Thyroid gland (tissue), 4 donors: Measurements from ENCODE around the gene NTF3. TPM values are rescaled to one million over a fixed set of nuclear protein-coding genes. Genes with fewer than 3 reads are reported as not detected.

Experiments
- DNase-seq, 2 donors: peaks; one replicate each; pipeline ENCODE4 v3.0.0-alpha.2; 2019
- H3K27ac ChIP-seq, 3 donors: fragments of 200-600 bp; sonication (generic); 1 replicate in 2 of 3; 2 replicates in 1 of 3; pipeline ENCODE4 v1.5.1; 2016 to 2019; ENCODE audit warnings: mild to moderate bottlenecking in 1 of 3, moderate library complexity in 1 of 3
- H3K27me3 ChIP-seq: fragments of 200-600 bp; sonication (generic); one replicate; pipeline ENCODE4 v1.5.1; 2019
- H3K36me3 ChIP-seq, 2 donors: fragments of 200-600 bp; sonication (generic); one replicate each; pipeline ENCODE4 v1.5.1; 2016 to 2019
- H3K4me1 ChIP-seq, 2 donors: fragments of 200-600 bp; sonication (generic); one replicate each; pipeline ENCODE4 v1.5.1; 2017 to 2019
- H3K4me3 ChIP-seq, 3 donors: fragments of 200-600 bp; sonication (generic); replicated peaks in 1 of 3; 1 replicate in 2 of 3; 2 replicates in 1 of 3; pipeline ENCODE4 v1.5.1; 2016; ENCODE audit warnings: mild to moderate bottlenecking in 1 of 3
- H3K9me3 ChIP-seq: fragments of 200-600 bp; sonication (generic); one replicate; pipeline ENCODE4 v1.5.1; 2017
- POLR2A ChIP-seq, 2 donors: fragments of 450-650 bp; IDR thresholded peaks; one replicate each; pipeline ENCODE4 v1.6.1; 2017; ENCODE audit warnings: antibody characterized with exemption in 2 of 2, mild to moderate bottlenecking in 2 of 2, moderate library complexity in 1 of 2
- WGBS, 2 donors: methylation state at CpG; one replicate each; pipeline ENCODE4 v1.1.5; 2017; 5-methylcytosine and 5-hydroxymethylcytosine counted together
- intact Hi-C: fragments of 100-400 bp; cut with DNase I; formaldehyde crosslinking; loops from one replicate; pipeline ENCODE4 v1.15.1; 2023
- total RNA-seq, 4 donors: library from RNA; depleted of rRNA; stranded (reverse); fragments of >200 nt; gene quantifications; one replicate each; pipeline ENCODE4 v1.2.3, GENCODE V29; 2016
- TF ChIP-seq, protein P1 (sequence below), 6 experiments: fragments of 200-600 bp in 3 of 6; fragments of 450-650 bp in 3 of 6; sonication (generic) in 3 of 6; IDR thresholded peaks; one replicate each; pipeline ENCODE4 v1.5.1; 2016 to 2019; ENCODE audit warnings: antibody characterized with exemption in 6 of 6, mild to moderate bottlenecking in 2 of 6, inconsistent platforms in 1 of 6, moderate library complexity in 1 of 6

The NTF3 gene
- total RNA-seq, 4 donors from 2014 or later, result not detected

DNA sequence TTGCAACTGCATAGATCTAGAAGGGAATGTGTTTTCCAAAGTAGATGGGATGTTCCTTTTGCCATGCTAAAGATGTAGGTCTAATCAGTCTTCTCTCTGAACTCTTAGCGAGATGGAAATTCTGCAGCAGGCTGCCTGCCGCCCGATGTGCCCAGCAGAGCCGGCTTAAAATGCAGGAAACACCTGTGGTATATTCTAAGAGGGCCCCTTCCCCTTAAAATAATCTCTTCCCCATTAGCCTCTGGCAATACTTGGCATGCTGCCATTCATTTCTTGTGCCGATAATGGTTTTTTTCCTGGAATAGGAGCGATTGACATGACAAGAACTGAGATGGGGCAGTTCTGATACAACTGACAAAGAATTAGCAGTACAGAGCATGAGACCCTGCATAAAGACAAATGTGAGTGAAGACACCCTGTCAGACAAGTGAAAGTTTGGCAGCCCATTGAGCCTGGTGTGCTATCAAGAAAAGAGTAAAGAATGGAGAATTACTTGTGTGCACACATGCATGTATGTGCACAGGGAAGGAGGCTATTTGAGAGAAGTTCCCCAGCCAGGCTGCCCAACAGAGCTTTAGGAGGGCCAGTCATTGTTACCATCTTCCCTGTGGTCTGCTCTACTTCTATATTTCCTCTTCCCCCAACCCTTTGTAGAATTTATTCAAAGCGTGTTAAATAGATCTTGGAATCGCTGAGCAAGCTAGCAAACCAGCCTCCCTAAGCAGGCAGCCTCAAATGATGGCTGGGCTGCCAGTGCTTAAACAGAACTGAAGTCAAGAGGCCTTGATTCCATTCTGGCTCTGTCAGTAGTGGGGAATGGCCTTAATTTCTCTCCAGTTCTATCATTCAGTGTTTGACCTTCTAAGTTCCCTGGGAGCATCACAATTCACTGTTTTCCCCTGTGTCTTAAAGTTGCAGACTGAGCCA is 29.6 kb upstream of the NTF3 start:
- no peak overlapping the region for H3K27ac ChIP-seq
- no peak for DNase-seq
- intact Hi-C loops, result no loop called here
- no peaks in the 10 kb centered on the region for H3K4me1 ChIP-seq
- no peaks in the 10 kb centered on the region for H3K36me3 ChIP-seq
- H3K27me3 ChIP-seq, result no peaks in the 10 kb centered on the region
- 64 to 73% methylated on average over 8 of the region's 8 CpGs for WGBS, 2 donors
- H3K4me3 ChIP-seq, result no peak overlapping the region
- TF ChIP-seq, protein P1, sequence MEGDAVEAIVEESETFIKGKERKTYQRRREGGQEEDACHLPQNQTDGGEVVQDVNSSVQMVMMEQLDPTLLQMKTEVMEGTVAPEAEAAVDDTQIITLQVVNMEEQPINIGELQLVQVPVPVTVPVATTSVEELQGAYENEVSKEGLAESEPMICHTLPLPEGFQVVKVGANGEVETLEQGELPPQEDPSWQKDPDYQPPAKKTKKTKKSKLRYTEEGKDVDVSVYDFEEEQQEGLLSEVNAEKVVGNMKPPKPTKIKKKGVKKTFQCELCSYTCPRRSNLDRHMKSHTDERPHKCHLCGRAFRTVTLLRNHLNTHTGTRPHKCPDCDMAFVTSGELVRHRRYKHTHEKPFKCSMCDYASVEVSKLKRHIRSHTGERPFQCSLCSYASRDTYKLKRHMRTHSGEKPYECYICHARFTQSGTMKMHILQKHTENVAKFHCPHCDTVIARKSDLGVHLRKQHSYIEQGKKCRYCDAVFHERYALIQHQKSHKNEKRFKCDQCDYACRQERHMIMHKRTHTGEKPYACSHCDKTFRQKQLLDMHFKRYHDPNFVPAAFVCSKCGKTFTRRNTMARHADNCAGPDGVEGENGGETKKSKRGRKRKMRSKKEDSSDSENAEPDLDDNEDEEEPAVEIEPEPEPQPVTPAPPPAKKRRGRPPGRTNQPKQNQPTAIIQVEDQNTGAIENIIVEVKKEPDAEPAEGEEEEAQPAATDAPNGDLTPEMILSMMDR (IDR thresholded peaks at IDR 0.05), result no peak
- TF ChIP-seq POLR2A (IDR thresholded peaks at IDR 0.05), result no peak
- no peaks in the 10 kb centered on the region for H3K9me3 ChIP-seq

DNA sequence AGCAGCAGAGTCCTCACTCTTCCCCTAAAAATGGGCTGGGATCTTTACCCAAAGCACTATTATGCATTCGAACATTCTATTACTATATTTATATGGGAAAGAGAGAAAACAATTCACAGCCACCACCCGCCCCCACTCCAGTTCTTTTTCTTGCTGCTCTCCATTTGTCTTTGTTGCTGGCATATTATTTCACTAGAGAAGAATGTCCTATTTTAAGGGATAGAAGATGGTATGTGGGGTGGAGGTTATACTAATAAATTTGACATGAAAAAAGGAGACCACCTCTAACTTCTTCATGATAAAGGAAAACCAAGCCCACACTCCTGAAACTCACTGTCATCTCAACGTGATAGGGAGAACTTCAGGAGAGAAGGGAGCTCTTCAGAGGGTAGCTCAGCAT is 28.5 kb upstream of the NTF3 start:
- H3K27ac ChIP-seq, result no peak overlapping the region
- no peak for DNase-seq
- no peaks in the 10 kb centered on the region for H3K9me3 ChIP-seq
- no peaks in the 10 kb centered on the region for H3K36me3 ChIP-seq
- WGBS, 2 donors, result 66 to 75% methylated on average over 3 of the region's 3 CpGs
- TF ChIP-seq, protein P1 (IDR thresholded peaks at IDR 0.05), result no peak
- TF ChIP-seq POLR2A (IDR thresholded peaks at IDR 0.05), result no peak
- intact Hi-C loops, result no loop called here
- no peak overlapping the region for H3K4me3 ChIP-seq
- H3K4me1 ChIP-seq, result no peaks in the 10 kb centered on the region
- H3K27me3 ChIP-seq, result no peaks in the 10 kb centered on the region

GRCh38 chr12:5407034-5407856 is 24.7 kb upstream of the NTF3 start:
- Histone ChIP-seq H3K9me3 (no peaks in the 10 kb centered on the region), H3K27ac (no peak overlapping the region), H3K4me3 (no peak overlapping the region), H3K27me3 (no peaks in the 10 kb centered on the region), H3K4me1 (no peaks in the 10 kb centered on the region), H3K36me3 (no peaks in the 10 kb centered on the region)
- intact Hi-C loops, result no loop called here
- WGBS, 2 donors, result 36 to 46% methylated on average over 6 of the region's 6 CpGs
- TF ChIP-seq, protein P1 (IDR thresholded peaks at IDR 0.05), result no peak
- TF ChIP-seq POLR2A (IDR thresholded peaks at IDR 0.05), result no peak
- no peak for DNase-seq

- TF ChIP-seq, protein P1 (IDR thresholded peaks at IDR 0.05), result no peak
- TF ChIP-seq POLR2A (IDR thresholded peaks at IDR 0.05), result no peak
- 51 to 65% methylated on average over 1 of the region's 1 CpG for WGBS, 2 donors
Measured at GRCh38 chr12:5409619-5410018, 22.3 kb upstream of the NTF3 start.

More at GRCh38 chr12:5409619-5410018, 22.3 kb upstream of the NTF3 start:
- H3K36me3 ChIP-seq, result no peaks in the 10 kb centered on the region
- intact Hi-C loops, result no loop called here
- no peak overlapping the region for H3K27ac ChIP-seq
- no peaks in the 10 kb centered on the region for H3K9me3 ChIP-seq
- H3K4me3 ChIP-seq, result no peak overlapping the region
- no peaks in the 10 kb centered on the region for H3K27me3 ChIP-seq
- no peaks in the 10 kb centered on the region for H3K4me1 ChIP-seq
- DNase-seq, result no peak
